OCI-LY7 (cell line): Measurements from ENCODE around the gene FAM13B.

Experiments used
- EZH2phosphoT487 ChIP-seq: fragments of 200-600 bp; sonication (generic); IDR thresholded peaks from 2 replicates; pipeline ENCODE4 v1.6.1; 2018; ENCODE audit warnings: low read depth, borderline replicate concordance, mild to moderate bottlenecking, mixed run types, antibody characterized with exemption, low read length, moderate library complexity, mixed read lengths
- TF ChIP-seq, protein P1 (sequence below): fragments of 200-600 bp; sonication (generic); conservative IDR thresholded peaks from 2 replicates; pipeline ENCODE4 v1.5.1; 2014; ENCODE audit warnings: mild to moderate bottlenecking, antibody characterized with exemption, low read length, moderate library complexity, mixed read lengths

DNA sequence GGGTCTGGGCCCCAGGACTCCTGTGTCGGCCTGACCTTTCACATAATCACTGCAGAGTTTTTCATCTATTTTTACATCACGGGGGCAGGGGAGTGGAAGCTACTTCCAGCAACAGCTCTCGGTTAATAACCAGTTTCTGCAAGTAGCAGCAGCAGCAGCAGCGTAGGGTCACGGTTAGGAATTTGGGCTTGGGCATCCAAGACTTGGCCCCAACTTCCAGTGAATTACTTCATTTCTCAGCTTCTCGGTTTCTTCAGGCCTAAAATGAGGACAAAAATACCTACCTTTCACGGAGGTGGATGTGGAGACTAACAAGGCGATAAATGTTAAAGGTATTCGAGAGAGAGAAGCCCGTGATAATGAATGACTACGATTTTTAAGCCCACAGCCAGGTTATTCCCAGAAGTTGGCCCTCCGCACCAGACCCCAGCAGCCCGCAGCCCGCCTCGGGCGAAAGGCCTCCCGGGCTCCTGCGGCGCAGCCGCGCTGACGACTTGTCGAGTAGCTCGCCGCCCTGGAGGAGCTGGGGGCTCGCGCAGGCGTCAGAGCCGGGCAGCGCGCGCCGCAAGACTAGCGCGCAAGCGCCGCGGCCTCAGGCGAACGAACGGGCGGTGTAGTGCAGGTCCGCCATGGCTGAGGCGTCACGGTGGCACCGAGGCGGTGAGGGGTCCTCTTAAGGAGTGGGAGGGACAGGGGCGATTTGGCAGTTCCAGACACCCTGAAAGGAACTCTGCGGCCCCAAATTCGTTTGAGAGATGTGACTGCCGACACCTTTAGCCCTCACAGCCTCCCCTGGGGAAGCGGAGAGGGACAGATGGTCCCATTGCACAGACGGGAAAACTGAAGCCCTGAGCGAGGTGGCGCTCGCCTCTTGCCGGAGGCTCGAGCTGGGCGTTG, 143.8 kb downstream of the FAM13B start, which contains the start of gene PKD2L2:
- TF ChIP-seq, protein P1, sequence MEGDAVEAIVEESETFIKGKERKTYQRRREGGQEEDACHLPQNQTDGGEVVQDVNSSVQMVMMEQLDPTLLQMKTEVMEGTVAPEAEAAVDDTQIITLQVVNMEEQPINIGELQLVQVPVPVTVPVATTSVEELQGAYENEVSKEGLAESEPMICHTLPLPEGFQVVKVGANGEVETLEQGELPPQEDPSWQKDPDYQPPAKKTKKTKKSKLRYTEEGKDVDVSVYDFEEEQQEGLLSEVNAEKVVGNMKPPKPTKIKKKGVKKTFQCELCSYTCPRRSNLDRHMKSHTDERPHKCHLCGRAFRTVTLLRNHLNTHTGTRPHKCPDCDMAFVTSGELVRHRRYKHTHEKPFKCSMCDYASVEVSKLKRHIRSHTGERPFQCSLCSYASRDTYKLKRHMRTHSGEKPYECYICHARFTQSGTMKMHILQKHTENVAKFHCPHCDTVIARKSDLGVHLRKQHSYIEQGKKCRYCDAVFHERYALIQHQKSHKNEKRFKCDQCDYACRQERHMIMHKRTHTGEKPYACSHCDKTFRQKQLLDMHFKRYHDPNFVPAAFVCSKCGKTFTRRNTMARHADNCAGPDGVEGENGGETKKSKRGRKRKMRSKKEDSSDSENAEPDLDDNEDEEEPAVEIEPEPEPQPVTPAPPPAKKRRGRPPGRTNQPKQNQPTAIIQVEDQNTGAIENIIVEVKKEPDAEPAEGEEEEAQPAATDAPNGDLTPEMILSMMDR = no peak
- no peak for TF ChIP-seq EZH2phosphoT487
